VCaP (cell line): ENCODE results near the gene DNAJC15.
"Not testable (repeated sequence)": the region's sequence is repeated elsewhere in the genome, so short reads cannot be mapped to it uniquely, and the experiment has no call there.

Experiments used
- H3K27ac ChIP-seq: fragments of 450-650 bp; 2 replicates; pipeline ENCODE4 v1.5.1; 2017
- TF ChIP-seq, protein P1 (sequence below): fragments of 450-650 bp; conservative IDR thresholded peaks from 2 replicates; pipeline ENCODE4 v1.5.1; 2017; ENCODE audit warnings: mild to moderate bottlenecking, moderate library complexity

DNAJC15 gene

DNA sequence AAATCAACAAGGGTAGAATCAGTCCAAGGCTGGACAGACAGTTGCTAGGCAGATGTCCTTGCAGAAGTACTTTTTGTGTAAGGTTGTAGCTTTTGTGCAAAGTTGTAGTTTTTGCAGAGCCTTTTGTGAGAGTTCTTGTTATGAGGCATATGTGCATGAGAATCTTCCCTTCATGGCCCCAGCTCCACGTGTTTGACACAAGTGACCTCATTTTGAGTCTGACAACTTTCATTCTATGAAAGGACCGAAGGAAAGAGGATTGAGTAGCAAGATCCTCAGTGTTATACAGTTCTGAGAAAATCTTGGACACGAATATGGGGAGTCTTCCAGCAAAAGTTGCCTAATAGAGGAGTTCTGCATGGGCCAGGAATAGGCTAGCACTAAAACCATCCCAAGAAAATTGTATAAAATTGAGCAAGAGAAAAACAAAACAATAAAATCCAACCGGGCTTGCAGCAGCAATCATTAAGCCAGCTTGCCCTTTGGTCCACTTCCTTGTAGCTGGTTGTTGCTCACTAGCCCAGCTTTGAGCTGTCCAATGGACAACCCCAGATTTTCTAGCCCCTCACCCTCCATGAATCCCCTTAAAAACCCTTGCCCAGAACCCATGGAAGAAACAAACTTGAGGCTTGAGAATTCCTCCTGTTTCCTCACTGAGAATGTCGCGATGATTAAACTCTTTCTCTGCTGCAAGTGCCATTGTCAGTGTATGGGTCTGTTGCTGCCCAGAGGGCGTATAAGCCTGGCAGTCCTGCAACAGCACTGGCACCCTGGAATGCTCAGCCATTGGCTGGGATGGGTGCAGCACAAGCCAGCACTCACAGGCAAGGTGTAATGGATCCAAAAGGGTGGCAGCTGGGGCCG lies 37.8 kb upstream of the DNAJC15 start:
- H3K27ac ChIP-seq = no peak overlapping the region

DNA sequence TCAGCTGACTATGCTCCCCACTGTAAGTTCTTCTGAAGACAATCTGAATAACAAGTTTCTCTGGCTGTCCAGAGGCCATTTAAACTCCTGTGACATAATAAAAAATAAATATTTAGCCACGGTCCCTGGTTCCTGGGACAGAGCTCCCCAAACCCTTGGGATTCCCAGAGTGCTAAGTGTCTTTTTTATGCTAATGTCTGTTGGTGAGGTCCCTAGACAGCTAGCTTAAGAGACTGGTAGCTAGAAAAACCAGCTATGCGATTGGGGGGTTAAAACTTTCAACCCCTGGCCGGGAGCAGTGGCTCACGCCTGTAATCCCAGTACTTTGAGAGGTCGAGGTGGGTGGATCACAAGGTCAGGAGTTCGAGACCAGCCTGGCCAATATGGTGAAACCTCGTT lies 37.2 kb upstream of the DNAJC15 start:
- TF ChIP-seq, protein P1, sequence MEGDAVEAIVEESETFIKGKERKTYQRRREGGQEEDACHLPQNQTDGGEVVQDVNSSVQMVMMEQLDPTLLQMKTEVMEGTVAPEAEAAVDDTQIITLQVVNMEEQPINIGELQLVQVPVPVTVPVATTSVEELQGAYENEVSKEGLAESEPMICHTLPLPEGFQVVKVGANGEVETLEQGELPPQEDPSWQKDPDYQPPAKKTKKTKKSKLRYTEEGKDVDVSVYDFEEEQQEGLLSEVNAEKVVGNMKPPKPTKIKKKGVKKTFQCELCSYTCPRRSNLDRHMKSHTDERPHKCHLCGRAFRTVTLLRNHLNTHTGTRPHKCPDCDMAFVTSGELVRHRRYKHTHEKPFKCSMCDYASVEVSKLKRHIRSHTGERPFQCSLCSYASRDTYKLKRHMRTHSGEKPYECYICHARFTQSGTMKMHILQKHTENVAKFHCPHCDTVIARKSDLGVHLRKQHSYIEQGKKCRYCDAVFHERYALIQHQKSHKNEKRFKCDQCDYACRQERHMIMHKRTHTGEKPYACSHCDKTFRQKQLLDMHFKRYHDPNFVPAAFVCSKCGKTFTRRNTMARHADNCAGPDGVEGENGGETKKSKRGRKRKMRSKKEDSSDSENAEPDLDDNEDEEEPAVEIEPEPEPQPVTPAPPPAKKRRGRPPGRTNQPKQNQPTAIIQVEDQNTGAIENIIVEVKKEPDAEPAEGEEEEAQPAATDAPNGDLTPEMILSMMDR = no peak
- H3K27ac ChIP-seq = no peak overlapping the region

More for the DNA sequence above, 37.8 kb upstream of the DNAJC15 start:
- TF ChIP-seq, protein P1 = no peak

DNA sequence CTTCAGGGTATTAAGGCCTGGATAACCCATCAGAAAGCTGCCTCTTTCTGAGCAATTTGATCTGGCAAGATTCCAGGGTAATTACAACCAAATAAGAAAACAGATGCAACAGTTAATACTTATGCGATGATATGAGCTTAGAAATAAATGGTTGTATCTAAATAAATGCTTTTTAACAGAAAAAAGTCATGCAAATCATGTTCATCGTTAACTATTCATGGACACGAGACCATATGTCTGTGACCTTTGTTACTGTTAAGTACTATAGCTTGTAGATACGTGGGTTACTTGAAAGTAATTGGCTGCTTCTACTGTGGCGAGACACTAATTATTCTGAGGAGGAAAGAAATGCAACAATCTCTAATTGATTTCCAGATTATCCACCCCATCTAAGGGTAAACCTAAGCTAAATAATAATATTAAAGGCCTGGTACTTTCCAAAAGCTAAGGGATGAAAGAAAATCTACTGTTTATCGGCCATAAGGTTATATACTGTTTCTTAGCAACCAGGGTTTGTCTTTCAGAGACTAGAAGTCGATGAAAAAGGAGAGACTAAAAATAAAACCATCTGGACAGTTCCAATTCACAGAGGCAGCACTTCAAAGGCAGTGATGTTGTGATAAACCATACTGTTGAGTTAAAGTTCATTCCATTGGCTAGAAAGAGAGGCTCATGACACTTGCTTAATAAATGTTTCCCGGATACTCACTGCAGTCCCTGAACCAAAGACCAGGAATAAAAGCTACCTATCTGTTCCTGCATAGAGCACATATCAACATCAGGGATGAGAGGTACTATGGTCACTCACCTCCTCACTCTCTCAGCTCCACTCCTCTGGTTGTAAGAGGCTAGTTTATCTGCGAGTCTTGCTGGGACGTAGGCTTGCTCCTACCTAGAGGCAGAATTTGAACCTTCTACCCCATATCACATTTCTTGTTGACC lies 32.8 kb upstream of the DNAJC15 start:
- no peak overlapping the region for H3K27ac ChIP-seq
- TF ChIP-seq, protein P1 = no peak

DNA sequence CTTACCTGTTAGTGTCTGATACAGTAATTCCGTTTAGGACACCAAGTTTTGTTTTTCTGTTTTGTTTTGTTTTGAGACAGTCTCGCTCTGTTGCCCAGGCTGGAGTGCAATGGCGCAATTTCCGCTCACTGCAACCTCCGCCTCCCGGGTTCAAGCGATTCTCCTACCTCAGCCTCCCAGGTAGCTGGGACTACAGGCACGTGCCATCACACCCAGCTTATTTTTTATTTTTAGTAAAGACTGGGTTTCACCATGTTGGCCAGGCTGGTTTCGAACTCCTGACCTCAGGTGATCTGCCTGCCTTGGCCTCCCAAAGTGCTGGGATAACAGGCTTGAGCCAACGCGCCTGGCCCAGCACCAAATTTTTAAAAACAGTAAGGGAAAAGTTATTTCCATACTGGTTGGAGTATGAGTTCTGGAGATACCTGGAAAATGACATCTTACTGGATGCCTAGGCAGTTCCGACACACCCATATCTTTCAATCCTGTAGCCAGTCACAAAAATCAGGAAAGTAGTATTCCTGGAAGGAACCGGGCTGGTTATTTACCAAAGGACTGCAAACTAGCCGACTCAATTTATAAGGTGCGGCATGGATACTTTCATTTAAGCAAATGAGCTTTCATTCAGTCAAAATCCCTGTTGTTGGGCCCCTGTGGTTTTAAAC lies 32.0 kb upstream of the DNAJC15 start:
- not testable (repeated sequence) for H3K27ac ChIP-seq

DNA sequence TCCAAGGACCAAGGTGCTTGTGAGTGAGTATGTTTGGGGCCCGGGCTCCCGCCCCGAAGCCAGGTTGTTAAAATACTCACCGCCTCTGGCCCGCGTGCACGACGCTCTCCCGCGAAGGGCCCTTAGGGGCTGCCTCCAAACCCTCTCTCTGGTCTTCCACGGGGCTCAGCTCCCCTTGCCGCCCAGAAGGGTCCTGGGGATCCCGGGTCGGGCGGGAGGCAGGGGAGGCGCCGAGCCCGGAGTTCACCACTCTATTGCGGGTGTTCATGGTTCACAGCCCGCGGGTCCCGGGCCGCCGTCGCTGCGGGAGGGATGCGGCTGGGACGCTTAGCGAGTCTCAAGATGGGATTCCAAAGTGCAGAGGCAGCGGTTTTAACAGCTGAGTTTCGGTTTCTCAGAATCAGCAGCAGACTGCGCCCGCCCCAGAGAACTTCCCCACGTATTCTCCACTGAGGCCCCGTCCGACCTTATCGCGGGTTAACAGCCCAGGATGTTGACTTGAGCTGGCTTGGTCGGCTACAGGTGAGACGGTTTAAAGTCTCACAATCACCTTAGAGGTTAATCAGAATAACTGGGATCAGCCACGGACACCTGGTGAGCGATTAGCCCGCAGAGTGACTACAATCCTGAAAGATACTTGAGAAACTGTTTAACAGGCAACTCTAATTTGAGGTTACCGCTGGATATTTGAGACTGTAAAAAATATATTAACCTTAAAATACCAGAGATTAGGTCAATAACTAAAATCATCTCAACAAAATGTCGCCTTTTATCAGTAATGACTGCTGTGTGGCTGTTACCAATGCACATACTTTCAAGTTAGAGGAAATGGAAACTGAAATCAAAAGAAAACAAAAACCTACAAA lies 31.3 kb upstream of the DNAJC15 start, which contains the start of gene EPSTI1:
EPSTI1 (minus strand) TSS at position 344 of the 866 bp plus-strand sequence; CDS start at position 268, 76 bp downstream.
- TF ChIP-seq, protein P1 = no peak
- no peak within 1 kb of the TSS for H3K27ac ChIP-seq

DNA sequence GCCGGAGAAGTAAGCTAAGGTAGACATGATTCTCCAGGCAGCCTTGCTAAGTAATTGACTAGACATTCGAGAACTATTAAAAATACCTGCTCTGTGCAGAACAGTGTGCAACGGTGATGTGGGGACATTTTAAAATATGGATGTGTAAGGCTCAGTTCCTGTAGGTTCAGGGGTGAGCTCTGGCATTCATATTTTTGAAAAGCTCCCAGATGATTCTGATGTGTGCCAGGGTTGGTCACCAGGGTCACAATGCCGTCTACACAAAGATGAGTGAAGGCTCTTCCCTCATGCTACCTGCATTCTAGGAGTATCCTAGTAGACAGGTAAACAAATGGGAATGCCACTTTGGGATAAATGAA lies 30.6 kb upstream of the DNAJC15 start:
- no peak overlapping the region for H3K27ac ChIP-seq
- TF ChIP-seq, protein P1 = no peak

DNA sequence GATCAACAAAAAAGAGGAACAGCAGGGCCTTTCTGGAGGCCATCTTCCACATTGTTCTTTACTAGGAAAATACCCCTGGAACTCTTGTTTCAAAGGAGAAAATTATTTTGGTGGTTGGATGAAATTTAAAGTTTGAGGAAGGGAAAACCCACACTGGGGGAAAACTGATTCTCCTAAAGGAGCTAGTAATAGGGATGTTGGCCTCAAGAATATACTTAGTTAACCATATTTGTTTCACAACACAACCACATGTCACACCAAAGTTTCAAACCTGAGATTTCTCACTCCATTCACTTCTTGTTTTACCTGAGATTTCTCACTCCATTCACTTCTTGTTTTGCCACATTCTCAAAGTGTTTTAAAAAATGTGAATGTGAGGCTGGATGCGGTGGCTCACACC lies 28.5 kb upstream of the DNAJC15 start:
- no peak overlapping the region for H3K27ac ChIP-seq
- TF ChIP-seq, protein P1 = no peak
